Measurements from ENCODE around the gene DUOXA1.

DNA sequence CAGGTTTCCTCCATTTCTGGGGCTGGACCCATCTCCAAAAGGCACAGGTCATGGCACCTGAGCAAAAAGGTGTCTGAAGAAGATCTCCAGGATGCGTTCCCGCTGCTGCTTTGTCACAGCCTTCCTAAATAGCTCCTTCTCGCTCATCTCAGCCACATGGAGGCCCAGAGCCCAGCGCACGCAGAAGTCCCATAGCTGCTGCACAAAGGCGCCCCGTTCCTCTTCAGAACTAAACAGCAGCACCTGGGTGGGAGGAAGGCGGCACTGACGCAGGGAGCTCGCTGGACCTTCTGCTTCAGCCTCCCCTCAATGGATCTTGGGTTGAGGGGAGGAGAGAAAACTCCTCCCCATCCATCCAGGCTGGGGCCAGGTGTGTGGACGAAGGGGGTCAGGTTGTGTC, 24.1 kb downstream of the DUOXA1 start:
- TF ChIP-seq, protein P1, sequence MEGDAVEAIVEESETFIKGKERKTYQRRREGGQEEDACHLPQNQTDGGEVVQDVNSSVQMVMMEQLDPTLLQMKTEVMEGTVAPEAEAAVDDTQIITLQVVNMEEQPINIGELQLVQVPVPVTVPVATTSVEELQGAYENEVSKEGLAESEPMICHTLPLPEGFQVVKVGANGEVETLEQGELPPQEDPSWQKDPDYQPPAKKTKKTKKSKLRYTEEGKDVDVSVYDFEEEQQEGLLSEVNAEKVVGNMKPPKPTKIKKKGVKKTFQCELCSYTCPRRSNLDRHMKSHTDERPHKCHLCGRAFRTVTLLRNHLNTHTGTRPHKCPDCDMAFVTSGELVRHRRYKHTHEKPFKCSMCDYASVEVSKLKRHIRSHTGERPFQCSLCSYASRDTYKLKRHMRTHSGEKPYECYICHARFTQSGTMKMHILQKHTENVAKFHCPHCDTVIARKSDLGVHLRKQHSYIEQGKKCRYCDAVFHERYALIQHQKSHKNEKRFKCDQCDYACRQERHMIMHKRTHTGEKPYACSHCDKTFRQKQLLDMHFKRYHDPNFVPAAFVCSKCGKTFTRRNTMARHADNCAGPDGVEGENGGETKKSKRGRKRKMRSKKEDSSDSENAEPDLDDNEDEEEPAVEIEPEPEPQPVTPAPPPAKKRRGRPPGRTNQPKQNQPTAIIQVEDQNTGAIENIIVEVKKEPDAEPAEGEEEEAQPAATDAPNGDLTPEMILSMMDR (conservative IDR thresholded peaks at IDR 0.05 in 1 of 2, IDR thresholded peaks at IDR 0.05 in 1 of 2; ENCODE audit: extremely low read depth in 1 of 2, insufficient read depth in 1 of 2, low read depth in 1 of 2, low read length in 2 of 2), result no peak
- no peak for TF ChIP-seq EZH2 (IDR thresholded peaks at IDR 0.05; ENCODE audit: borderline replicate concordance, low read length)

All from mammary epithelial cell (primary cell).